SIG-M5 (cell line): Measurements from ENCODE around the gene MARCHF2.
A peak's percentile ranks its signal among the peaks of the same experiment; 100 is the strongest.

Experiments used
- DNase-seq: peaks from one replicate; lab custom pipeline; 2025; lab: John Stamatoyannopoulos, UW

The MARCHF2 gene

GRCh38 chr19:8387688-8388611 lies 25.2 kb upstream of the MARCHF2 start:
- DNase-seq, result no peak

DNA sequence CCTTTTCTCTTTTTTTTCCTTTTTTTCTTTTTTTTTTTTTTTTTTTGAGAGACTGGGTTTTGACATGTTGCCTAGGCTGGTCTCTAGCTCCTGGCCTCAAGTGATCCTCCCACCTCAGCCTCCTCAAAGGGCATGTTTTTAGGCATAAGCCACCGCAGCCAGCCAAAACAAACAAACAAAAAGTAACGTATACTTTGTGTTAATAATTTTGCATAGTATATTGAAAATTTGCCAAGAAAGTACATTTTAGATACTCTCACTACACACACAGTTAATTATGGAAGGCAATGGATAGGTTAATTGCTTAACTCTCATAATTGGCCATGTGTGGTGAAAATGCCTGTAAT lies 24.5 kb upstream of the MARCHF2 start:
- DNase-seq, result no peak

DNA sequence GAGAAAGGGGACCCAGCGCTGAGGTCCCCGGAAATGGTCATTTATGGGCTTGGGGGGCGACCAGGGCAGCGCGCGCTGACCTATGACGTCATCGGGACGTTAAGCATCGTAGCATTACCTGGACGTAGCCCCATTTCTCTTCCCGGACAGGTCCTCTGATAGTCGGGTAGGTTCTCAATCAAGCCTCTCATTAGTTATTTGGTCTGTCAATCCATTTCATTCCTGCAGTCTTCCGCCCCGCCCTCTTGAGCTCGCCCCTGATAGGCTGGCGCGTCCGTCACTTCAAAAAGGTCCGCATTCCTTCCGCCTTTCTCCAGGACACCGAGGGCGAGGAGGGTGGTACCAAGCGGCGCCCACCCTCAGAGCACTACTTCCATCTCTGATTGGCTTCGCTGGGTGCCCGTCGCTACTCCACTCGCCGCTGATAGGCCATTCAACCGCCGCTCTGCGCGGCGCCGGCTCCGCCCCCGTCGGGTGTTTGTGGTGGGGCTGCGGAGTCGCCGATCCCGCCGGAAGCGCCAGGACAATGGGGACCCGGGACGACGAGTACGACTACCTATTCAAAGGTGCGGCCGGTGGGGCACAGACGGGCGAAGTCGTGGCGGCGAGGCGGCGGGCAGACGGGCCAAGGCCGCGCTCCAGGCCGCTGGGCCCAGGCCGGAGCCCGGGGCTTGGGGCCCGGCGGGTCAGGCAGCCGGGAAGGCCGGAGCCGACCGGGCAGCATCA lies 23.1 kb upstream of the MARCHF2 start, which contains the start of gene RAB11B:
RAB11B (plus strand) TSS at position 470 of the 726 bp plus-strand sequence; CDS start at position 527, 57 bp downstream.
- peak; percentile 99 for DNase-seq

DNA sequence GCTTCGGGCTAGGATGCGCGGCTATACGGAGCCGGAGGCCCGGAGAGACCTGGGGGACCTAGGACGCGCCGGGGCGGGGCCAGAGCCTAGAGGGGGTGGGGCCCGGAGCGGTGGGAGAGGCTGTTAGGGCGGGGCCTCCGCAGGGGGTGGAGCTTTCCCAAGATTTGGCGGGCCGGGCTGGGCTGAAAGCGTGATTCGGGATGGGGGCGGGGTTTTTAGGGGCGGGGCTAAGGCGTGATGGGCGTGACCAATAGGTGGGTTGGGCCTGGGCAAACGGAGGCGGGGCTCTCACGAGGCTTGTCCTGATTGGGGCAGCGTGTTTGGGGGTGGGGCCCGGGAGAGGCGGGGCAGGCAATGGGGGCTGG lies 22.5 kb upstream of the MARCHF2 start:
- no peak for DNase-seq

DNA sequence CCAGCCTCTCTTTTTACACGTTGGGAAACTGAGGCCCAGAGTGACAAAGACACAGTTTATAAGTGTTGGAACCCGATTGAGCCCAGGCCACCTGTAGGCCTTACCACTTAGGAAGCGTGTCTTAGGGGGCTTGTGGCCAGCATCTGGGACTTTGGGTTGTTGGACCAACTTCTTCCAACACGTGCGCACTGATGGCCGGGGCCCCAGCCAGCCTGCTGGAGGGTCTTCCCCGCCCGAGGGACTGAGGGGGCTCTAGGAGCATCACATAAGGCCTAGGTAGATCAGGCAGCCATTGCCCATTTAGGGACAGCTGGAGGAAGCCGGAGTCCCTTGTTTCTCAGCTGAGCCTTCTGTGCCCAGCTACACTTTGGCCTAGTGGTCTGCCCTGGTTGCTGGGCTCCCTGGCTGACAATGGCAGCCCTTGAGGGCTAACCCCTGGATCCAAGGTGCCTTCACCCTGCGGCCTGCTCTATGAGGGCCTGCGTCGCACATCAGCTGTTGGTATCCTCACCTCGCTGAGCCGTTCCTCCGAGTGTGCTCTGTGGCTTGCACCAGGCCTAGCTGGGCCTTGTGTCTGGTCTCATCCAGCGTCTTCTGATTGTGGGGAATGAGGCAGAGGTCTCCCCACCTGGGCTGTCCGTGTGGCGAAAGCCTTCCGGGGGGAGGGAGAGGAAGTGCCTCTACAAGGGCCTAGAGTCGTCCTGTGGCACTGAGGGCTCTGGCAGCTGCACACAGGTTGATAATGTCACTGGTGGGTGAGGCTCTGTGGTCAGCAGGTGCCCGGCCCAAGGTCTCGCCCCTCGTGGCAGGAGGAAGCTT lies 21.7 kb upstream of the MARCHF2 start:
- DNase-seq, result no peak

- DNase-seq, result no peak
Measured at GRCh38 chr19:8392017-8392591, 21.0 kb upstream of the MARCHF2 start.

DNA sequence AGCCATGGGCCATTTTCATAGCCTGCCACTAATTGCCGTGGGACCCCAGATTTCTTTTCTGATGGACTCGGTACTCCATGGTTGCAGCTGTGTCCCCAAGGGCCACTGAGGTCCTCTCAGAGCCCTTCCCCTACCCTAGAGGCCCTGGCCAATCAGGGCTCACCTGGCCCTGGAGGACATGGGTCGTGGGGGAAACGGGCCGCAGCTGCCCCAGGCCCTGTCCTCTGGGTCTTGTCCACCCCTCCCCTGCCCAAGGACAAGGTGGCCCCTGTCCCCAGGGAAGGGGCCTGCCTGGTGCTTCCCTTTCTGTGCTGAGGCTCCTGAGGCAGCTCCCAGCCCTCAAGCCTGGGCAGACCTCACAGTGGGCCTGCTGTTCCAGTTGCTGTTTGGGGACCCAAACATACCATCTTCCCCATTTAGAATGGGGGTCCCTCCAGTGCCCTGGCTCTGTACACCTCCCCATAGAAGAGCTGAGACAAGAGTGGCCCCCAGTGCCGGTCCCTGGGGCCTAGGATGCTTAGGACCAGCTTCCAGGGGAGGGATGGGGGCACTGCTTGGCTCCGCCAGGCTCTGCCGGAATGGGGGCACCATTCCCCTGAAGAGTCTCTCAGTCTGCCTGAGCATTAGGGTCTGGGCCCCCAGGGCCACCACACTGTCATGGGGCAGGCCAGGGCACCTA lies 19.8 kb upstream of the MARCHF2 start:
- no peak for DNase-seq

GRCh38 chr19:8393871-8394250 lies 19.2 kb upstream of the MARCHF2 start:
- DNase-seq, result no peak

DNA sequence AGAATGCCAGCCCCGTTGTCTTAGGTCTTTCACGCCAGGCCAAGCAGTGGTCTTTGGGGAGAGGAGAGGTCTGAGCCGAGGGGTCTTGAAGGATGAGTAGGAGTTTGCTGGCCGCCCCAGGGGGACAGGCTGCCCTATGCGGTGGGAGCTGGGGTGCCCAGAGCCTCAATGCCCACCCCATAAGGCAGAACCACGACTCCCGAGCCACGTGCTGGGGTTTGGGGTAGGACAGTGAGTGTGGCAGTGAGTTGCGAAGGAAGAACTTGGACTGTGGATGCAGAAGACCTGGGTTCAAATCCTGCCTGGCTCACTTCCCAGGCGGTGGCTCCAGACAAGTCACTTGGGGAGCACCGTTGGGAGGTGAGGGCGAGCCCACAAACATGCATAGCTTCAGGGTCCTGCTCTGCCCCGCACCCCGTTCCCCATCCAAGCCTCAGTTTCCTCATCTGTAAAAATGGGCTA lies 17.5 kb upstream of the MARCHF2 start:
- DNase-seq, result no peak

DNA sequence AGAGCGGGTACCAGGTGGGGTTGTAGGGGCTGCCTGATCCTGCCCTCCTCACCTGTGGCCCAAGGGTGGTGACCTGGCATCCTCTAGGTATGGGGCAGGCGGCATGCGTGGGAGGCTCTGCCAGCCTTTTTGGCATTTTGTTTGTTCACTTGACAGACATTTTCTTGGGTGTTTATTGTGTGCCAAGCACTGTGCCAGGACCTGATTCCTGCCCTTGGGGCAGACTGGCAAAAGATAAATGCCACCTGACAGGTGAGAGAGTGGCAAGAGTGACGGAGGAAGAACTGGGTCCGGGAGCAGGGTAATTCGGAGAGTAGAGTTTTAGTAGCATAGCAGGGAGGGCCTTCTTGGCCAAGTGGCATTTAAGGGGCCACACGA lies 16.9 kb upstream of the MARCHF2 start:
- no peak for DNase-seq

DNA sequence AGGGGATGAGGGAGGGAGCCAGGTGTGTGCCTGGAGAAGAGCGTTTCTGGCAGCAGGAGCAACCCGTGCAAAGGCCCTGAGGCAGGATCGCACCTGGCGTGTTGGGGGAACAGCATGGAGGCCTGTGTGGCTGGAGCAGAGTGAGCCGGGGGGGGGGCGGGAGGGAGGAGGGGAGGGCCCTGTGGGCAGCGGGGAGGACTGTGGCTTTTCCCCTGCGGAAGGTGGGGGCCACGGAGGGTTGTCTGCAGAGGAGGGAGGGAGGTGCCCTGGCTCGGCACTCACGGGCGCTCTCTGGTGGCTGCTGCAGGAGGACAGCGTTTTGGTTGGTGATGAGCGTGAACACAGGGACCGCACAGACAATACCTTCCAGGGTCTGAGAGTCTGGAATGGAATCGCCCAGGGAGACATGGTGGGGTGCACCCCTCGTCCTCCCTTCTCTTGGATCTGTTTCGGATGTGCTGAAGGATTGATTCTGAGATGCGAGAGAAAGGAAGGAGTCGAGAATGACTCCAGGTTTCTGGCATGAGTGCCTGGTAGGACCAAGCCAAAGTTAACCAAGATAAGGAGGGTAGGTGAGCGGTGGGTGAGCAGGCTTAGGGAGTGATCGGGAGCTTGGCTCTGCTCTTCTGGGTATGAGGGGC lies 16.4 kb upstream of the MARCHF2 start:
- no peak for DNase-seq

DNA sequence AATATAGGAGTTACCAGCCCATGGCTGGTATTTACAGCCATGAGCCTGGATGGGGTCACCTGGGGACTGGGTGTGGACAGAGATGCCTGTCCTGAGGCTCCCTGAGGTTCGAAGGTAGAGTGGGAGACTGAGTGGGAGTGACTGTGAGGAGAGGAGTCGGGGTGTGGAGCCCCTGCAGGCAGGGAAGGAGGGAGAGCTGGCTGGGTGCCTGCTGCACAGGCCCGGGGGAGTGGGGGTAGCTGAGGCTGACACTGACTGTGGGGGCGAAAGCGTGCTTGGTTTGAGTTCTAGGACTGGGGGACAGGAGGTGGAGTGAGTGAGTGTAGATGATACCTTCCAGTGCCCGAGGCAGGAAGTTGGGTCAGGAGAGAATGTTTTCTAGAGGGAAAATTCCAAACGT lies 15.8 kb upstream of the MARCHF2 start:
- DNase-seq, result no peak

DNA sequence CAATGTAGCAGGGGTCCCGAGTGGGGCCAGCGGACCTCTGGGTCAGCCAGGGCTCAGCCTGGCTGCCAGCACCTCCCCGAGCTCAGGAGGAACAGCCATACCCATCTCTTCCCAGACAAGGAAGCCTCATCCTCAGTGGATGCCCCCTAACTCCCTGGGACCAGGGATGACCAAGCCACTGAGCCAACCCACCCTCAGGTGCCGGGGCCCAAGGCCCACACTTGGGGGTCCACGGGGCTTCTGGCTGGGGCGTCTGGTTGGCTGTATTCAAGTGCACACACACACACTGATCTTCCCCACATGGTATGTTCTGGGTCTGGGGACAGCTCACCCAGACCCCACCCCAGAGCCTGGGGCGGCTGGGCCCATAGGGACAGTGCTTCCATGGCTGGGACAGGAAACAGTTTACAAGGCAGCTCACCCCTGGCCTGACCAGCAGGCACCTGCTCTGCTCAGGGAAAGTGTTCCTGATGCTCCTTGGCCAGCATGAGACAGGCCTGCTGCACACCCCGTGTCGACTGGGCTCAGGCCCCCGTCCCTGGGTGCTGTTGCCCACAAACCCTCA lies 15.3 kb upstream of the MARCHF2 start:
- no peak for DNase-seq

DNA sequence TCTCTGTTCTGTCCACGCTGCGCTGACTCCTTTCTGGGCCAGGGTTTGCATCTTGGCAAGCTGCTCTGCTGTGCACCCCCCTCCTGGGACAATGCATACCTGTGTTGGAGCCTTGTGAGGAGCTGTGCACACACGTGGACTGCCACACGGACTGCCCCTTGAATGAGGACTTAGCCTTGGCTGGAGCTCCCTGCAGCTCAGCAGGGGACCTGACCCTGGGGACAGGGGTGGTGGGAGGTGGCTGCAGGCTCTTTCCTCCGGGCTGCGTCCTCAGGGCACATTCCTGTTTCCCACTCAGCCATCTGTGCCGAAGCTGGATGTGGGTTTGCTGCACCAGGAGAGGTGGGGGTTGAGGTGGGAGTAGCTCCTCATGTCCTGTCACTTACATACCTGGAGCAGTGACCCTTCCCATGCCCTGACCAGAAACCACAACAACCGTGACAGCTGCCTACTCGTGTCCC lies 14.8 kb upstream of the MARCHF2 start:
- DNase-seq, result no peak

DNA sequence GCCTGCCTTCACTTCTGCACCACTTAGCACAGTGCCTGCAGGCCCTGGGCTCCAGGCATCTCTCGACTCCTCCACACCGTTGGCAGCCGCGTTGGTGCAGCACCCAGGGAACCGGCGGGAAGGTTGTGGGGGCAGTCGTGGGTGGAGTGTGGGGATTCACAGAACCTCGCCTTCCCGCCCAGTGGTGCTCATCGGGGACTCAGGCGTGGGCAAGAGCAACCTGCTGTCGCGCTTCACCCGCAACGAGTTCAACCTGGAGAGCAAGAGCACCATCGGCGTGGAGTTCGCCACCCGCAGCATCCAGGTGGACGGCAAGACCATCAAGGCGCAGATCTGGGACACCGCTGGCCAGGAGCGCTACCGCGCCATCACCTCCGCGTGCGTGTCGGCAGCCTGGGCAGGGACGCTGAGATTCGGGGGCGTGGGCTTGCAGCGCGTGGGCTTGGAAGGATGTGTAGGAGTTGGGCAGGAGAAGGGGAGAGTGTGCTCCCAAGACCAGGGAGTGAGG lies 13.4 kb upstream of the MARCHF2 start:
- DNase-seq, result no peak

DNA sequence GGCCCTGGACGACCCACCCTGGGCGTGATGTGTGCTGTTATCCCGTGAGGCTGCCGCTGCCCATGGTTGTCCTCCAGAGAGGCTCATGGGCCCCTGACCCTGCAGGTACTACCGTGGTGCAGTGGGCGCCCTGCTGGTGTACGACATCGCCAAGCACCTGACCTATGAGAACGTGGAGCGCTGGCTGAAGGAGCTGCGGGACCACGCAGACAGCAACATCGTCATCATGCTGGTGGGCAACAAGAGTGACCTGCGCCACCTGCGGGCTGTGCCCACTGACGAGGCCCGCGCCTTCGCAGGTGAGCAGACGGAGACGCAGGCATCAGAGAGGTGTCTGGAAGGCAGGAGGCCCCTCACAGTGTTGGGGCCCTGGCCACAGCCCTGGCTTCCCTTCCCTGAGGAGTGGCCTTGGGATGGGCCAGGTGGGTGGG lies 11.1 kb upstream of the MARCHF2 start:
- no peak for DNase-seq

- DNase-seq, result no peak
Measured at GRCh38 chr19:8403098-8403819, 9.8 kb upstream of the MARCHF2 start.

DNA sequence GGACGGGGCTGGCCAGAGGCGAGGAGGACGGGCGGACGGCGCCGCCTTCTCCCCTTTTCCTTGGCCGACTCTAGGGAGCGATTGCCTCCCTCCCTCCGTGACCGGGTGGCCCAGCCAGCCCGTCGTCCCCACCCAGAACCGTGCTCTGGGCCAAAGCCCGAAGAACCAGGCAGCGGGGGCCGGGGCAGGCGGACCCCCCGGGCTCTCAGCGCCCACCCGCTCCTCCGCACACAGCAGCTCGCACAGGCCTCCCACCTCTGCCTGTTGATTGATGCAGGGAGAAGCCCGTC lies 9.3 kb upstream of the MARCHF2 start:
- no peak for DNase-seq

DNA sequence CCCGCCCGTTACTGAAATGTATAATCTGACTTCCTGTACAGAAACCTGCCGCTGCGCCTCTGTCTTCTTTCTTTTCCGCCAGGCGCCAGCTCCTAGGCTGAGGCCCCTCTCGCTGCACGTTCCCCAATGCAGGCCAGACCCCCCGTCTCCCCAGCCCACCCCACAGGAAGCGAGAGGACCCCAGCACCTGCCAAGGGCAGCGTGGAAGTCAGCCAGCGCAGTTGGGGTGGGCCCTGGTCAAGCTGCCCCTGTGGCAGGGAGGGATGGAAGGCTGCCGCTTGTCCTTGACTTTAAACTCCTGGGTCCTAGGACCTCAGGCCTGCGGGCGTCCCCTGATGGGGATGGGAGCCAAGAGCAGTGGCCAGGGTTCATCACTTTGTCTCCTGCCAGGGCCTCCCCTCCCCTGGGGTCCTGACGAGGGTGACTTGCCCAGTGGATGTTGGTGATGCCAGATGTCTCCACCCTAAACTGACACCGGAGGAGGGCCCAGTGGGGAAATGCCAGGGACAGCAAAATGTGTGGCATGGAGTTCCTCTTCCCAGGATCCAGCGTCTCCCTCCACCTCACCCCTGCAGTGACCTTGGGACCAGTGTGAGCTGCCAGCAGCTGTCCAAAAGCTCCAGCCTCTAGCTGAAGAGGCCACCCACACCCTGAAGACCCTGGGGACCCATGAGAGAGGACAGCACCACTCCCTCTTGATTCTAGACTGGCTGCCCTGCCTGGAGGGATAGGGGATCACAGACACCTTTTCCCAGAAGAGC lies 8.5 kb upstream of the MARCHF2 start:
- DNase-seq, result no peak
